Sigmoid colon (tissue), 7 donors: ENCODE measurements around the gene TMEM164. TPM values are rescaled to one million over a fixed set of nuclear protein-coding genes. Genes with fewer than 3 reads are reported as not detected.

Experiments used
- DNase-seq: peaks from one replicate; pipeline ENCODE4 v3.0.0-alpha.2; 2019
- H3K27ac ChIP-seq, 4 donors: fragments of 200-600 bp; sonication (generic); one replicate each; pipeline ENCODE4 v1.5.1; 2016 to 2019; ENCODE audit warnings: mild to moderate bottlenecking in 1 of 4
- H3K27me3 ChIP-seq, 3 donors: fragments of 200-600 bp; sonication (generic); one replicate each; pipeline ENCODE4 v1.5.1; 2019; ENCODE audit warnings: mild to moderate bottlenecking in 1 of 3
- H3K36me3 ChIP-seq, 4 donors: fragments of 200-600 bp; sonication (generic); one replicate each; pipeline ENCODE4 v1.5.1; 2016 to 2019
- H3K4me1 ChIP-seq, 4 donors: fragments of 200-600 bp; sonication (generic); one replicate each; pipeline ENCODE4 v1.5.1; 2017 to 2019
- H3K4me3 ChIP-seq, 4 donors: fragments of 200-600 bp; sonication (generic); one replicate each; pipeline ENCODE4 v1.5.1; 2017 to 2019; ENCODE audit warnings: mild to moderate bottlenecking in 2 of 4, moderate library complexity in 1 of 4
- H3K9me3 ChIP-seq, 4 donors: fragments of 200-600 bp in 3 of 4; sonication (generic) in 3 of 4; one replicate each; pipeline versions ENCODE4 v1.5.1 to v1.6.1; 2013 to 2019
- CTCF ChIP-seq, 4 experiments: fragments of 450-650 bp in 3 of 4; fragments of 200-600 bp in 1 of 4; IDR thresholded peaks; one replicate each; pipeline ENCODE4 v1.5.1; 2016 to 2019; ENCODE audit warnings: antibody characterized with exemption in 4 of 4, mild to moderate bottlenecking in 3 of 4, moderate library complexity in 2 of 4
- EP300 ChIP-seq, 4 donors: sonication (generic); formaldehyde crosslinking; IDR thresholded peaks; one replicate each; pipeline ENCODE4 v1.6.1; 2017; ENCODE audit warnings: antibody characterized with exemption in 4 of 4
- POLR2A ChIP-seq, 2 donors: fragments of 450-650 bp; IDR thresholded peaks; one replicate each; pipeline ENCODE4 v1.6.1; 2016; ENCODE audit warnings: antibody characterized with exemption in 2 of 2, mild to moderate bottlenecking in 2 of 2, moderate library complexity in 2 of 2
- POLR2AphosphoS5 ChIP-seq, 4 donors: sonication (generic); formaldehyde crosslinking; IDR thresholded peaks; one replicate each; pipeline ENCODE4 v1.6.1; 2017; ENCODE audit warnings: antibody characterized with exemption in 4 of 4
- WGBS, 2 donors: extraction: QIAGEN DNeasy Blood & Tissue Kit; methylation state at CpG; one replicate each; pipeline ENCODE4 v1.1.7; 2013; 5-methylcytosine and 5-hydroxymethylcytosine counted together
- intact Hi-C: fragments of 100-400 bp; cut with DNase I; formaldehyde crosslinking; loops from one replicate; pipeline ENCODE4 v1.15.1; 2023
- polyA plus RNA-seq, 3 donors: library from polyadenylated mRNA; stranded (reverse); fragments of 200-250 nt; gene quantifications; one replicate each; pipeline ENCODE4 v1.2.3, GENCODE V29; 2013
- total RNA-seq, 4 donors: library from RNA; depleted of rRNA; stranded (reverse); fragments of >200 nt; gene quantifications; one replicate each; pipeline ENCODE4 v1.1.0, GENCODE V29; 2016
- donor health status: healthy with polysubstance abuse.
- donor health status: Bipolar disorder and iron deficiency.
- donor health status: healthy.

The TMEM164 gene
- total and polyA plus RNA-seq, 7 donors: 6.4 to 43.2 (median 12.7) TPM

- 83 to 84% methylated on average over 5 of the region's 5 CpGs for WGBS, 2 donors
- Histone ChIP-seq H3K27me3 (no peaks in the 10 kb centered on the region), H3K4me1 (peaks cover 0 to 18% (median 10%) of the 10 kb centered on the region in 4 donors), H3K9me3 (no peaks in the 10 kb centered on the region), H3K27ac (peak overlapping the region in 2 of 4 donors; percentile 22 to 69), H3K4me3 (no peak overlapping the region), H3K36me3 (no peaks in the 10 kb centered on the region)
- TF ChIP-seq EP300 (IDR thresholded peaks at IDR 0.05): no peak
- no peak for TF ChIP-seq POLR2A (IDR thresholded peaks at IDR 0.05)
- TF ChIP-seq CTCF (IDR thresholded peaks at IDR 0.05): no peak
- peak in 1 of 4 donors; percentile 18 for TF ChIP-seq POLR2AphosphoS5 (IDR thresholded peaks at IDR 0.05)
- intact Hi-C loops: no loop called here
- DNase-seq: no peak
Measured at GRCh38 chrX:110180176-110180927, 177.4 kb downstream of the TMEM164 start.

GRCh38 chrX:110180928-110181310, 178.0 kb downstream of the TMEM164 start:
- no peaks in the 10 kb centered on the region for H3K27me3 ChIP-seq
- no peak overlapping the region for H3K4me3 ChIP-seq
- peak overlapping the region in 2 of 4 donors; percentile 22 to 69 for H3K27ac ChIP-seq
- H3K36me3 ChIP-seq: no peaks in the 10 kb centered on the region
- no peaks in the 10 kb centered on the region for H3K9me3 ChIP-seq
- TF ChIP-seq POLR2AphosphoS5 (IDR thresholded peaks at IDR 0.05) (no peak), EP300 (IDR thresholded peaks at IDR 0.05) (no peak), POLR2A (IDR thresholded peaks at IDR 0.05) (no peak), CTCF (IDR thresholded peaks at IDR 0.05) (no peak)
- H3K4me1 ChIP-seq: peaks cover 0 to 18% (median 10%) of the 10 kb centered on the region in 4 donors
- no peak for DNase-seq
- intact Hi-C loops: no loop called here
- 53 to 66% methylated on average over 6 of the region's 6 CpGs for WGBS, 2 donors

- no peaks in the 10 kb centered on the region for H3K27me3 ChIP-seq
- intact Hi-C loops: no loop called here
- H3K4me3 ChIP-seq: no peak overlapping the region
- TF ChIP-seq EP300 (IDR thresholded peaks at IDR 0.05) (no peak), POLR2AphosphoS5 (IDR thresholded peaks at IDR 0.05) (no peak), POLR2A (IDR thresholded peaks at IDR 0.05) (no peak), CTCF (IDR thresholded peaks at IDR 0.05) (no peak)
- 82 to 84% methylated on average over 2 of the region's 2 CpGs for WGBS, 2 donors
- no peak for DNase-seq
- H3K36me3 ChIP-seq: no peaks in the 10 kb centered on the region
- H3K9me3 ChIP-seq: no peaks in the 10 kb centered on the region
- H3K4me1 ChIP-seq: peaks cover 0 to 18% (median 10%) of the 10 kb centered on the region in 4 donors
- H3K27ac ChIP-seq: peak overlapping the region in 1 of 4 donors; percentile 69
Measured at GRCh38 chrX:110181459-110182137, 178.7 kb downstream of the TMEM164 start.

- H3K4me1 ChIP-seq: peaks cover 0 to 18% (median 10%) of the 10 kb centered on the region in 4 donors
- no peaks in the 10 kb centered on the region for H3K9me3 ChIP-seq
- DNase-seq: no peak
- no peaks in the 10 kb centered on the region for H3K36me3 ChIP-seq
- intact Hi-C loops: no loop called here
- H3K27ac ChIP-seq: no peak overlapping the region
- no peak overlapping the region for H3K4me3 ChIP-seq
- no peaks in the 10 kb centered on the region for H3K27me3 ChIP-seq
- 93 to 95% methylated on average over 1 of the region's 1 CpG for WGBS, 2 donors
- TF ChIP-seq CTCF (IDR thresholded peaks at IDR 0.05): no peak
- no peak for TF ChIP-seq POLR2A (IDR thresholded peaks at IDR 0.05)
- TF ChIP-seq POLR2AphosphoS5 (IDR thresholded peaks at IDR 0.05): no peak
- no peak for TF ChIP-seq EP300 (IDR thresholded peaks at IDR 0.05)
Measured at GRCh38 chrX:110182362-110182761, 179.4 kb downstream of the TMEM164 start.
